C4-2B (cell line): ENCODE results near the gene MID1.

ENCODE experiments used
- ZFX ChIP-seq: fragments of 450-650 bp; IDR thresholded peaks from 2 replicates; pipeline ENCODE4 v1.6.1; 2017
- TF ChIP-seq, protein P1 (sequence below): fragments of 450-650 bp; conservative IDR thresholded peaks from 2 replicates; pipeline ENCODE4 v1.5.1; 2017; ENCODE audit warnings: mild to moderate bottlenecking

DNA sequence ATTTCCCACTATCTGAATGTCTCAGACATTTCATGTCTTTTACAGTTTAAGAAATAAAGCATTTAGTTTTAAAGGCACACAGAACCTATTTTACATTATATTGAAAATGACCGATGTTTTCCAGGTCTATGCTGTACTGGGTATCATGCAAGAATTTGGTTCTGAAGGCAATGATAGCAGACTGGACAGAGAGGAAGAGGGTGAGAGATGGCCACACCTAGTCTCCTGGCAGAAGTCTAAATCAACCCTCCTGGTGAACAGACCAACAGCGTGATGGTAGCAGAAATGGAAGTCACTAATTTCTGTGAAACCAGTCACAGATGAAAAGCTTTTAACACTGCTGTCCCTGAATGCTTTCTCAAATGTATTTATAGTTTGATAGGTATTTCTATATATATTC, 41.9 kb downstream of the MID1 start:
- TF ChIP-seq, protein P1, sequence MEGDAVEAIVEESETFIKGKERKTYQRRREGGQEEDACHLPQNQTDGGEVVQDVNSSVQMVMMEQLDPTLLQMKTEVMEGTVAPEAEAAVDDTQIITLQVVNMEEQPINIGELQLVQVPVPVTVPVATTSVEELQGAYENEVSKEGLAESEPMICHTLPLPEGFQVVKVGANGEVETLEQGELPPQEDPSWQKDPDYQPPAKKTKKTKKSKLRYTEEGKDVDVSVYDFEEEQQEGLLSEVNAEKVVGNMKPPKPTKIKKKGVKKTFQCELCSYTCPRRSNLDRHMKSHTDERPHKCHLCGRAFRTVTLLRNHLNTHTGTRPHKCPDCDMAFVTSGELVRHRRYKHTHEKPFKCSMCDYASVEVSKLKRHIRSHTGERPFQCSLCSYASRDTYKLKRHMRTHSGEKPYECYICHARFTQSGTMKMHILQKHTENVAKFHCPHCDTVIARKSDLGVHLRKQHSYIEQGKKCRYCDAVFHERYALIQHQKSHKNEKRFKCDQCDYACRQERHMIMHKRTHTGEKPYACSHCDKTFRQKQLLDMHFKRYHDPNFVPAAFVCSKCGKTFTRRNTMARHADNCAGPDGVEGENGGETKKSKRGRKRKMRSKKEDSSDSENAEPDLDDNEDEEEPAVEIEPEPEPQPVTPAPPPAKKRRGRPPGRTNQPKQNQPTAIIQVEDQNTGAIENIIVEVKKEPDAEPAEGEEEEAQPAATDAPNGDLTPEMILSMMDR = no peak
- TF ChIP-seq ZFX = no peak
